ENCODE measurements around the gene COQ2. TPM values are rescaled to one million over a fixed set of nuclear protein-coding genes. Genes with fewer than 3 reads are reported as not detected.
"Not testable (repeated sequence)": the region's sequence is repeated elsewhere in the genome, so short reads cannot be mapped to it uniquely, and the experiment has no call there.

COQ2 gene
- total RNA-seq, 1 experiment from 2014 or later = 15.9 TPM

DNA sequence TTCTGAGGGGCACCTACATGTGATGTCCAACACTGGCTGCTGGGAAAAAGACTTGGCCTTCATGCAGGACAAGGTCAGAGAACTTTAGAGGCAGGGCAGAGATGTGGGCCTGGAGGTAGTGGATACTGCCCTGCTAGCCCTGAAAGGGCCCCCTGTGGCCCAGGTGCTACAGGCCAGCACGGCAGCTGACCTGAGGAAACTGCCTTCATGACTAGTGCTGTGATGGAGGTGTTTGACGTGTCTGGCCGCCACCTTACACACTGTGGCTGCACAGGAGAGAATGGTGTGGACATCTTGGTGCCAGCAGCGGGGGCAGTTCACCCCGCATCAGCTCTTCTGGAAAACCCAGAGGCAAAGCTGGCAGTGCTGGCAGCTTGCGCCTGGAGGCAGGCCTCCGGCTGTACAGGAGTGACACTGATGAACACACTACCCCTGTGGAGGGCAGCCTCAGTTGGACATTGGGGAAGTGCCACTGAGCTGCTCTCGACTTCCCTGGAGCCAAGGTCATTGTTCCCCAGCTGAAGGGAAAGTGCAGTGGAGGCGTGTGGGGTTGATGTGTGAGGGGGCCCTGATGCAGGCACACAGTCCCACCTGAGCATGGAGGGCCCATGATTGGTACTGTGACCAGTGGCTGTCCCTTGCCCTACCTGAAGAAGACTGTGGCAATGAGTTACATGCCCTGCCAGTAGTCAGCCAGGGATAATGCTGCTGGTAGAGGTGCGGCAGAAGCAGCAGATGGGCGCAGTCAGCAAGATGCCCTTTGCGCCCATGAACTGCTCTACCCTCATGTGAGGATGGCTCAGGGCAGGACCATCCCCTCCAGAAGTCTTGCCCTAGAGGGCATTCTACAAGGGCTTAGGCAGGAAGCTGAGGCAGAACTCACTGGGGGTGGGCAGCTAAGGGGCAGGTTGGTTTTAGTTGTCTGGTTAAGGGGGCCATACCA, 36.9 kb downstream of the COQ2 start:
- Histone ChIP-seq H3K4me3 (ENCODE audit: insufficient read depth, low read depth, low read length) (no peak overlapping the region), H3K27me3 (ENCODE audit: control insufficient read depth, insufficient read depth, low read length) (no peaks in the 10 kb centered on the region), H3K36me3 (replicated peaks; ENCODE audit: control insufficient read depth, insufficient read depth, low read length) (no peaks in the 10 kb centered on the region)
- no peak for DNase-seq

DNA sequence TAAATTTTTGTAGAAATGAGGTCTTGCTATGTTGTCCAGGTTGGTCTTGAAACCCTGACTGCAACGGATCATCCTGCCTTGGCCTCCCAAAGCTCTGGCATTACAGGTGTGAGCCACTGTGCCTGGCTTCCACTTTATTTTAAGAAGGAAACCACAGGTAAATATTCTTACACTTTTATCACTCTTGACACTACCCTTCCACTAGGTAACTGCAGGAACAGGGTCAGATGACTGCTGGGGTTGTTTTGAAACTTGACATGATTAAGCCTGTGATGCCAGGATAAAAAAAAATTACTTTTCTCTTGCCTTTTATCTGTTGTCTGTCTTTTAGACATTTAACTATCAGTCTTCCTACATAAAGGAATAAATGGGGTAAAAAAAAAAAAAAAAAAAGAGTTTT, 43.5 kb downstream of the COQ2 start:
- Histone ChIP-seq H3K4me3 (ENCODE audit: insufficient read depth, low read depth, low read length) (no peak overlapping the region), H3K36me3 (replicated peaks; ENCODE audit: control insufficient read depth, insufficient read depth, low read length) (no peaks in the 10 kb centered on the region), H3K27me3 (ENCODE audit: control insufficient read depth, insufficient read depth, low read length) (no peaks in the 10 kb centered on the region)
- DNase-seq = no peak

DNA sequence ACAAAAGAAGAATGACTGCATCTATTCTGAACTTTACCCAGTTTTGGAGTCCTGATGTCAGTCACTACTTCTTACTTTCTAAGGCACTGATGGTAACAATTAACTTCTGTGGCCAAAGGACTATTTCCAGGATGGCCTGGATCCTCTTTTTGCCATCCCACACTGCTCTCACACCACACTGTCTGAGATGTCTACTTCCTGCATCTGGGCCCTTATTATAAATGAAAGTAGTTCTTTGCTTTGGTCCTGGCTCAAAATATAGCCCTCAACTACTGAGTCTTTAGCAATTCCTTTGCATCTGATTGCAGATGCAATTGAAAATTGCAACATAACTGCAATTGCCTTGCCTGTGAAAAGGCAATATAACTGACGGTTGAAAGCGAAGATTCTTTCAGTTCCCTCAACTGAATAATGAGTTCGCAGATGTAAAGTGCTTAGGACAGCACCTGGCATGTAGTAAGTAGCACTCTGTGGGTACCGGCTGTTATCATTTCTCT, 44.2 kb downstream of the COQ2 start:
- DNase-seq = no peak
- Histone ChIP-seq H3K27me3 (ENCODE audit: control insufficient read depth, insufficient read depth, low read length) (no peaks in the 10 kb centered on the region), H3K4me3 (ENCODE audit: insufficient read depth, low read depth, low read length) (no peak overlapping the region), H3K36me3 (replicated peaks; ENCODE audit: control insufficient read depth, insufficient read depth, low read length) (no peaks in the 10 kb centered on the region)

DNA sequence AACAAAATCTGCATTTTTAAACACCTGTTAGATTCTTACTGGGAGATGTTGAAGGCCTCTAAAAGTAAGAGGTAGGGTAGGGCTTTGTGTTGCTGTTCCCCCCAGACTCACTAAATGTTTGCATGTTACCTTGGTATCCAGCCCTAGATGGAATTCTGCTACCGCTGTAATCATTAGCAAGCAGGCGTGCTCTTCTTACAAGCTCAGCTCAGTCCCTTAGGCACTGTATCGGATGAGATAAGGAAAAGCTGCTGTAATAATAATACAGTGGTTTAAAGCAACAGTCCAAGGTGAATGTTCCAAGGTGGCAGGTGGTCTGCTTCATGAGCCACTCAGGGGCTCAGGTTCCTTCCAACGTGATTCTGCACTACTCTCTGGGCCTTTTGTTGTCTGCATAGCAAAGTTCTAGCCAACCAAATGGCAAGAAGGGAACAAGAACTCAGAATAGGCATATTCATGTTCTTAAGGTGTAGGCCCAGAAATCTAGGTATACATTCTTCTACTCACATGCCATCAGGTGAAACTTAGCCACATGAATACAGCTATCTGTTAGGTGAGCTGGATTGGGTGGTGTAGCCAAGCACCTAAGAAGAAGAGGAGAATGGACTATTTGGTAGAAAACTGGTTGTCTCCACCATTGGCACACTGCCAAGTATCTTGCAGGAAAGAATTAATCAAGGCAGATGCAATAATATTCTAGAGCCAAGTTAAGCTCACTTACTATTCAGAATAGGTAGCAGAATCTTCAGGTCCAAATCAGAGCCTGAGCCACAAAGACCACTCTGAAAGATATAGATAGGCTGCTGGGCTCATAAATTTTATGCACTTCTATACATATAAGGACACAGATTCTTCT, 46.0 kb downstream of the COQ2 start:
- no peak for DNase-seq
- no peak overlapping the region for H3K4me3 ChIP-seq (ENCODE audit: insufficient read depth, low read depth, low read length)
- H3K27me3 ChIP-seq (ENCODE audit: control insufficient read depth, insufficient read depth, low read length) = no peaks in the 10 kb centered on the region
- no peaks in the 10 kb centered on the region for H3K36me3 ChIP-seq (replicated peaks; ENCODE audit: control insufficient read depth, insufficient read depth, low read length)

DNA sequence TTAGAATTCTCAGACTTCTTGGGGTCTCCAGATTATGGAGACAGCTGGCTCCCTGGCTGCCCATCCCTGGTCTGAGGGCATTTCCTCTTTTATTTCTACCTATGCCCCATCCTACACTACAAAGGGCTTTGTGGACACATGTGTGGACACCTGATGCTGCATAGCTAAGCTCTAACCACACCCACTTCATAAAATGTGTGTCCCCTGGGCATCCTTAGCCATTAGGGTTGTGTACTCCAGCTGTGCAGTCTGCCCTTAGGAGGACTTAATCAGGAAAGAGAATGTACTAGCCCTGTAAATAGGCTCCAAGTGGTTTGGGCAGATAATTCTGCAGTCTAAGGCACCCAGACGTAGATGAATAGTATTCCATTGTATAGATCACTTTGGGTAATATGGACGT, 47.0 kb downstream of the COQ2 start:
- Histone ChIP-seq H3K27me3 (ENCODE audit: control insufficient read depth, insufficient read depth, low read length) (no peaks in the 10 kb centered on the region), H3K4me3 (ENCODE audit: insufficient read depth, low read depth, low read length) (no peak overlapping the region), H3K36me3 (replicated peaks; ENCODE audit: control insufficient read depth, insufficient read depth, low read length) (no peaks in the 10 kb centered on the region)
- DNase-seq = no peak

DNA sequence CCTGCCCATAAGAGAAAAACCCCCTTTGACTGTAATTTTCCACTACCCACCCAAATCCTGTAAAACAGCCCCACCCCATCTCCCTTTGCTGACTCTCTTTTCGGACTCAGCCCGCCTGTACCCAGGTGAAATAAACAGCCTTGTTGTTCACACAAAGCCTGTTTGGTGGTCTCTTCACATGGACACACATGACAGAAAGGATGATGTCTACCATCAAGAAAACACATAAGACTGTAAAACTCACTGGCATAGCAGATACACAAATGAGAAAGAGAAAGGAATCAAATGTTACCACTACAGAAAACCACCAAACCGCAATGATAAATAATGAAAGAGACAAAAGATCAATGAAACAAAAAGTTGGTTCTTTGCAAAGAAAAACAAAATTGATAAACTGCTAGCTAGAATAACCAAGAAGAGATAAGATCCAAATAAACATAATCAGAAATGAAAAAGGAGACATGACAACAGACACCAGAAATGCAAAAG, 48.9 kb downstream of the COQ2 start:
- H3K4me3 ChIP-seq (ENCODE audit: insufficient read depth, low read depth, low read length); H3K27me3 ChIP-seq (ENCODE audit: control insufficient read depth, insufficient read depth, low read length); DNase-seq; H3K36me3 ChIP-seq (replicated peaks; ENCODE audit: control insufficient read depth, insufficient read depth, low read length): not testable (repeated sequence)

DNA sequence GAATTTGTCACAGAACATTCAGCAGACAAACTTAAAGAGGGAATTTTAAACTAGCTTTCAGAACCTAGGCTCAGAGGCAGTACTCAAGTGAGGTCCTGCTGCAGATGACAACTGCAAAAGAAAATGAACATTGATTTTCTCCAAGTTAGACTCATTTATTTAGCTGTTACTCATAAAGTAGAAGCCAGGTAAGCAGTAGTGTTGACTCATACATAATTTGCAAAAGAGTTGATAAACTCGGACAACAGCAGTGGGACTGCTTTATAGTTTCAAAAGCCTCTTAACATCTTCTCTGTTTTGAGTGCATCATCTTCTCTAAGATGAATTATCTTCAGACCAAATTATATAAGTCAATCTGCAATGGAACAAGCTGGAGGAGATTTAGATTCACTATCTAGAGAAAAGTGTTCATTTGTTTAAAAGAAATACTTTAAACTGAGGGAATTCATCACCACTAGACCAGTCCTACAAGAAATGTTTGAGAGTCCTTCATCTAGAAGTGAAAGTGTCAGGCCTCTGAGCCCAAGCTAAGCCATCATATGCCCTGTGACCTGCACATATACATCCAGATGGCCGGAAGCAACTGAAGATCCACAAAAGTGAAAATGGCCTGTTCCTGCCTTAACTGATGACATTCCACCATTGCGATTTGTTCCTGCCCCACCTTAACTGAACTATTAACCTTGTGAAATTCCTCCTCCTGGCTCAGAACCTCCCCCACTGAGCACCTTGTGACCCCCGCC, 49.5 kb downstream of the COQ2 start:
- Histone ChIP-seq H3K27me3 (ENCODE audit: control insufficient read depth, insufficient read depth, low read length) (no peaks in the 10 kb centered on the region), H3K4me3 (ENCODE audit: insufficient read depth, low read depth, low read length) (no peak overlapping the region), H3K36me3 (replicated peaks; ENCODE audit: control insufficient read depth, insufficient read depth, low read length) (no peaks in the 10 kb centered on the region)
- no peak for DNase-seq

DNA sequence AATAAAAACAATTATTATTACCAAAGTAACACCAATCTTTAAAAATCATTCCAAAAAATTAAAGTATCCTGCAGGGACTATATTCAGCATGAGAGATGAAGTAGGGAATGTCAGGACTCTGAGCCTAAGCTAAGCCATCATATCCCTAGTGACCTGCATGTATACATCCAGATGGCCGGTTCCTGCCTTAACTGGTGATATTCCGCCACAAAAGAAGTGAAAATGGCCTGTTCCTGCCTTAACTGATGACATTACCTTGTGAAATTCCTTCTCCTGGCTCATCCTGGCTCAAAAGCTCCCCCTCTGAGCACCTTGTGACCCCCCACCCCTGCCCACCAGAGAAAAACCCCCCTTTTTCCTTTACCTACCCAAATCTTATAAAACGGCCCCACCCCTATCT, 50.2 kb downstream of the COQ2 start:
- not testable (repeated sequence) for H3K4me3 ChIP-seq (ENCODE audit: insufficient read depth, low read depth, low read length); H3K27me3 ChIP-seq (ENCODE audit: control insufficient read depth, insufficient read depth, low read length); H3K36me3 ChIP-seq (replicated peaks; ENCODE audit: control insufficient read depth, insufficient read depth, low read length); DNase-seq

DNA sequence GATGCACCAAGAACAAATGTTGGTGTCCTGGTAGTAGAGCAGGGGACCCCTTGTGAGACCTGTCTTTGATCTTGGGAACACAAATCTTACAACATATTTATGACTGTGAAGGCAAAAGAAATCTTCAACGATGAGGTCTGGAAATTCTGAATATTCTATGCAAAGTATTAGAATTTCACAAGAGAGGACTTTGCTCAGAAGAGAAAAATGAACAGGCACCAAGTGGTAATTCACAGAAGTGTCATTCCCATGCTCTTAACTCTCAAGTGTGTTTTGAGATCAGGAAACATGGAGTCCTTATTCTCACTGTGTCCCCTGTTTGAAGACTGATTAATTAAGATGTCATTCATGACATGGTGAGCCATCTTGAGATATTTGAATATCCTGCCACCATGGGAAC, 52.5 kb downstream of the COQ2 start:
- no peaks in the 10 kb centered on the region for H3K27me3 ChIP-seq (ENCODE audit: control insufficient read depth, insufficient read depth, low read length)
- DNase-seq = no peak

DNA sequence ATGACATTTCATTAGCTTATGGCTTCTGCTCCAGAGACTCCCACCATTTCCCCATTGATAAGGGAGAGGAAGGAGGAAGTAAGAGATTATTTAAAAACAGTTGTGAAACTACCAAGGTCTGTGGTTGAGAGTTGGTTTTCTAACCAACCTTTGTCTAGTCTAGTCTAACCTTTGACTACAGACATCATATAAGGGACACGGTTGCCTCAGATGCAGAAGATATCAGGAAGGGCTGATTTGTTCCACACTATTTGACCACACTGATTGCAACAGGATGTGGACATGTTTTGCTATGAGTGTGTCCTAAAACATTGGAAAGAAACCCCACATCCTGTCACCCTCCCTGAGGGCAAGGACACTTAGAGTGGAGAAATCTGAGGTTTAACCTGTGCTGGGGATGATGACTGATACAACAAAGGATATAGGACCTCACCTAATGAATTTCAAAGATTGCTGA, 53.0 kb downstream of the COQ2 start:
- no peak for DNase-seq
- Histone ChIP-seq H3K27me3 (ENCODE audit: control insufficient read depth, insufficient read depth, low read length) (no peaks in the 10 kb centered on the region), H3K36me3 (replicated peaks; ENCODE audit: control insufficient read depth, insufficient read depth, low read length) (no peaks in the 10 kb centered on the region), H3K4me3 (ENCODE audit: insufficient read depth, low read depth, low read length) (no peak overlapping the region)

More for the DNA sequence above, 52.5 kb downstream of the COQ2 start:
- H3K4me3 ChIP-seq (ENCODE audit: insufficient read depth, low read depth, low read length) = no peak overlapping the region
- H3K36me3 ChIP-seq (replicated peaks; ENCODE audit: control insufficient read depth, insufficient read depth, low read length) = no peaks in the 10 kb centered on the region

DNA sequence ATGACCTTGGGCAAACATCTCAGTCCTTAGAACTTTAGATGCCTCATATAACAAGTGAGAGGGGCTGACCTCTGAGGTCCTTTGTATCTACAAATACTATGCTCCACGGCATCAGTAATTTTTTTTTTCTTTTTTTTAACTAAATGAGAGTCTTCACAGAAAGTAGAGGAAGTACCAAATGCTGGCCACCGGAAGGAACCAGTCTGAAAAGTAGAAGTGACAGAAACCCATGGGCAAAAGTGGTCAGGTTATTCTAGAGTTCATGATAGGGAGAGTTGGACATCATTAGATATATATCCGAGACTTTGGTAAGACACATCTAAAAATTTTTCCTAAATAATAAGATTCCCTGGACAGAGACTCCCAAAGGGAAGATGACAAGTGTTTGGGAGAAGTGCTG, 53.7 kb downstream of the COQ2 start:
- no peak overlapping the region for H3K4me3 ChIP-seq (ENCODE audit: insufficient read depth, low read depth, low read length)
- no peaks in the 10 kb centered on the region for H3K36me3 ChIP-seq (replicated peaks; ENCODE audit: control insufficient read depth, insufficient read depth, low read length)
- no peak for DNase-seq
- H3K27me3 ChIP-seq (ENCODE audit: control insufficient read depth, insufficient read depth, low read length) = no peaks in the 10 kb centered on the region

DNA sequence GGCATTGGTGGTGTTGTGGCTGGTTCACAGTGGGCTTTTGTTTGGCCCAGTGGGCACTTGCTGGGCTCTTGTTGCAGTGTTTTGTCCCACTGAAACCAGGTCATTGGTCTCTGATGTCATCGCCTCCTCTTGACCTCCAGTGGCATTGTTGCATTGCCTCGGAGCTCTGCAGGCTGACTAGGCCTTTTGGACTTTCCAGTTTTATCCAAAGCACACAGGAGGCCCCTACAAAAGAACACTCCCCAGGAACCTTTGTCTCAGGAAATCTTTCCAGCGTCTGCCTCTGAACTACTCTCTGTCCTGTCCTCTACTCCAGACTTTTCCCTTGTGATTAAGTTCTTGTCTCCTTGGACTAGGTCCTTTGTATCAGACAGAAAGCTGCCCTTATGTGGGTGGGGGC, 54.8 kb downstream of the COQ2 start:
- no peak overlapping the region for H3K4me3 ChIP-seq (ENCODE audit: insufficient read depth, low read depth, low read length)
- DNase-seq = no peak
- H3K27me3 ChIP-seq (ENCODE audit: control insufficient read depth, insufficient read depth, low read length) = no peaks in the 10 kb centered on the region
- H3K36me3 ChIP-seq (replicated peaks; ENCODE audit: control insufficient read depth, insufficient read depth, low read length) = no peaks in the 10 kb centered on the region

DNA sequence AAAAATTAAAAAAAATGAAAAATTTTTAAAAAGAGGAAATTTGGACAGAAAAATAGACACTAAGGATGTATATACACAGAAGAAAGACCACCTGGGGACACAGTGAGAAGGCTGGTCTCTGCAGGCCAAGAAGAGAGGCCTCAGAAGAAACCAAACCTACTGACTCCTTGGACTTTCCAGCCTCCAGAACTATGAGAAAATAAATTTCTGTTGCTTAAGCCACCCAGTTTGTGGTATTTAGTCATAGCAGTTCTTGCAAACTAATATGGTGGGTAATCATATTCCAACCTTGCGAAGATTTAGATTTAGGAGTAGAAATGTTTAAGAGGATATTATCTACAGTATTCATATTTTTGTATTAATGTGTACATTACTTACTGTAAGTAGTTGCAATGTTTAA, 56.4 kb downstream of the COQ2 start:
- DNase-seq = no peak
- Histone ChIP-seq H3K36me3 (replicated peaks; ENCODE audit: control insufficient read depth, insufficient read depth, low read length) (no peaks in the 10 kb centered on the region), H3K4me3 (ENCODE audit: insufficient read depth, low read depth, low read length) (no peak overlapping the region), H3K27me3 (ENCODE audit: control insufficient read depth, insufficient read depth, low read length) (no peaks in the 10 kb centered on the region)

DNA sequence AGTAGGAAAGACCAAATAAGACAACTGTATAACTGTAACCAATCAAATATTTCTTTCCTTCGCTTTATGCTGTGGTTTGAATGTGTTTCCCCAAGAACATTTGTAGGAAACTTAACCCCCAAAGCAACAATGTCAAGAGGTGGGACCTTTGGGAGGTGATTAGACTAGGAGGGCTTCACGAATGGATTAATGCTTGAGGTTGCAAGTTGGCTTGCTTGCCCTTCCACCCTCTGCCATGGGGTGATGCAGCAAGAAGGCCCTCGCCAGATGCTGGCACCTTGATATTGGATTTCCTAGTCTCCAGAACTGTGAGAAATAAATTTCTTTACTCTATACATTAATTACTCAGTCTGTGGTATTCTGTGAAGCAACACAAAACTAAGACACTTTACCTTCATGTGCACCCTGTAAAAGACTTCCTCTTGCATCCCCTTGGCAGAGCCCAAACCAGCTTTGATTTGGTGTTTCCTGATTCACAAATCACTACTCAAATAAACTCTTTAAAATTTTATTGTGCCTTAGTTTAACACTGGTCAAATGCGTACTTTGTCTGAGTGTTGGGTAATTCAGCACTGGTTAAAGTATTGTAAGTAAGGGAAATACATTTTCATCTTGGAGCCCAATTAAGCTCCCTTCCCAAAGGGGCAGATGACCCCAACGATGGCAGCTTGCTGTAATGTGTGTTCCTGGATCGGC, 59.9 kb downstream of the COQ2 start:
- no peaks in the 10 kb centered on the region for H3K36me3 ChIP-seq (replicated peaks; ENCODE audit: control insufficient read depth, insufficient read depth, low read length)
- no peak overlapping the region for H3K4me3 ChIP-seq (ENCODE audit: insufficient read depth, low read depth, low read length)
- DNase-seq = no peak
- H3K27me3 ChIP-seq (ENCODE audit: control insufficient read depth, insufficient read depth, low read length) = no peaks in the 10 kb centered on the region

All from H7 (cell line).